Gastrocnemius medialis (tissue), 4 donors: Measurements from ENCODE around the gene GPR143. TPM values are rescaled to one million over a fixed set of nuclear protein-coding genes. Genes with fewer than 3 reads are reported as not detected.
A peak's percentile ranks its signal among the peaks of the same experiment; 100 is the strongest.

Experiments
- ATAC-seq, 2 donors: fragments of 150-250 bp; one replicate each; pipeline ENCODE4 v1.9.1; 2016
- DNase-seq, 2 donors: peaks; one replicate each; pipeline ENCODE4 v3.0.0-alpha.2; 2019
- H3K27ac ChIP-seq, 4 donors: fragments of 200-600 bp; sonication (generic); 1 replicate in 1 of 4; 2 replicates in 3 of 4; pipeline ENCODE4 v1.5.1; 2016 to 2018; ENCODE audit warnings: mild to moderate bottlenecking in 2 of 4, moderate library complexity in 1 of 4
- H3K27me3 ChIP-seq, 3 donors: fragments of 200-600 bp; sonication (generic) in 2 of 3; 1 replicate in 1 of 3; 2 replicates in 2 of 3; pipeline versions ENCODE4 v1.5.1 to v1.6.0; 2016 to 2019; ENCODE audit warnings: mild to moderate bottlenecking in 1 of 3, moderate library complexity in 1 of 3
- H3K36me3 ChIP-seq, 2 donors: fragments of 200-600 bp; sonication (generic) in 1 of 2; one replicate each; pipeline ENCODE4 v1.5.1; 2017 to 2018
- H3K4me1 ChIP-seq, 2 donors: fragments of 200-600 bp; sonication (generic) in 1 of 2; one replicate each; pipeline ENCODE4 v1.5.1; 2016 to 2017; ENCODE audit warnings: mild to moderate bottlenecking in 2 of 2
- H3K4me3 ChIP-seq, 4 donors: fragments of 200-600 bp; sonication (generic) in 3 of 4; 1 replicate in 1 of 4; 2 replicates in 3 of 4; pipeline ENCODE4 v1.5.1; 2016 to 2019; ENCODE audit warnings: mild to moderate bottlenecking in 2 of 4
- H3K9me3 ChIP-seq, 3 donors: fragments of 200-600 bp; sonication (generic) in 2 of 3; 1 replicate in 1 of 3; 2 replicates in 2 of 3; pipeline ENCODE4 v1.5.1; 2016 to 2019
- POLR2A ChIP-seq, 2 donors: fragments of 450-650 bp; IDR thresholded peaks; one replicate each; pipeline ENCODE4 v1.6.1; 2017; ENCODE audit warnings: antibody characterized with exemption in 2 of 2, mild to moderate bottlenecking in 2 of 2, moderate library complexity in 2 of 2
- in situ Hi-C, 4 donors: fragments of 200-750 bp; cut with MboI; loops; one replicate each; pipeline versions ENCODE4 v1.15.0 to v1.8.0; 2017; ENCODE audit warnings: low sequenced_read_pairs in 4 of 4
- intact Hi-C: fragments of 100-400 bp; cut with DNase I; formaldehyde crosslinking; loops from one replicate; pipeline ENCODE4 v1.15.1; 2023; ENCODE audit warnings: low total_unique reads
- total RNA-seq, 4 donors: library from RNA; depleted of rRNA; stranded (reverse); fragments of >200 nt; gene quantifications; one replicate each; pipeline versions ENCODE4 v1.1.0 to v1.2.3, GENCODE V29; 2016
- TF ChIP-seq, protein P1 (sequence below), 5 experiments: fragments of 450-650 bp in 3 of 5; fragments of 200-600 bp in 2 of 5; sonication (generic) in 2 of 5; IDR thresholded peaks in 4 of 5; conservative IDR thresholded peaks in 1 of 5; 1 replicate in 4 of 5; 2 replicates in 1 of 5; pipeline ENCODE4 v1.5.1; 2016 to 2019; ENCODE audit warnings: antibody characterized with exemption in 5 of 5, mild to moderate bottlenecking in 3 of 5, moderate library complexity in 3 of 5

Gene GPR143
- total RNA-seq, 4 donors from 2014 or later, result not detected

GRCh38 chrX:9790866-9791265, 25.2 kb upstream of the GPR143 start:
- in situ Hi-C loops (no loop called here), intact Hi-C loops (no loop called here)
- DNase-seq, result no peak
- Histone ChIP-seq H3K4me3 (no peak overlapping the region), H3K9me3 (peaks cover 0 to 5% (median 0%) of the 10 kb centered on the region in 3 donors), H3K27me3 (peaks cover 0 to 28% (median 20%) of the 10 kb centered on the region in 3 donors), H3K4me1 (no peaks in the 10 kb centered on the region), H3K27ac (no peak overlapping the region), H3K36me3 (no peaks in the 10 kb centered on the region)
- TF ChIP-seq, protein P1, sequence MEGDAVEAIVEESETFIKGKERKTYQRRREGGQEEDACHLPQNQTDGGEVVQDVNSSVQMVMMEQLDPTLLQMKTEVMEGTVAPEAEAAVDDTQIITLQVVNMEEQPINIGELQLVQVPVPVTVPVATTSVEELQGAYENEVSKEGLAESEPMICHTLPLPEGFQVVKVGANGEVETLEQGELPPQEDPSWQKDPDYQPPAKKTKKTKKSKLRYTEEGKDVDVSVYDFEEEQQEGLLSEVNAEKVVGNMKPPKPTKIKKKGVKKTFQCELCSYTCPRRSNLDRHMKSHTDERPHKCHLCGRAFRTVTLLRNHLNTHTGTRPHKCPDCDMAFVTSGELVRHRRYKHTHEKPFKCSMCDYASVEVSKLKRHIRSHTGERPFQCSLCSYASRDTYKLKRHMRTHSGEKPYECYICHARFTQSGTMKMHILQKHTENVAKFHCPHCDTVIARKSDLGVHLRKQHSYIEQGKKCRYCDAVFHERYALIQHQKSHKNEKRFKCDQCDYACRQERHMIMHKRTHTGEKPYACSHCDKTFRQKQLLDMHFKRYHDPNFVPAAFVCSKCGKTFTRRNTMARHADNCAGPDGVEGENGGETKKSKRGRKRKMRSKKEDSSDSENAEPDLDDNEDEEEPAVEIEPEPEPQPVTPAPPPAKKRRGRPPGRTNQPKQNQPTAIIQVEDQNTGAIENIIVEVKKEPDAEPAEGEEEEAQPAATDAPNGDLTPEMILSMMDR (IDR thresholded peaks at IDR 0.05 in 4 of 5, conservative IDR thresholded peaks at IDR 0.05 in 1 of 5), result no peak
- no peak for TF ChIP-seq POLR2A (IDR thresholded peaks at IDR 0.05)
- no peak for ATAC-seq

DNA sequence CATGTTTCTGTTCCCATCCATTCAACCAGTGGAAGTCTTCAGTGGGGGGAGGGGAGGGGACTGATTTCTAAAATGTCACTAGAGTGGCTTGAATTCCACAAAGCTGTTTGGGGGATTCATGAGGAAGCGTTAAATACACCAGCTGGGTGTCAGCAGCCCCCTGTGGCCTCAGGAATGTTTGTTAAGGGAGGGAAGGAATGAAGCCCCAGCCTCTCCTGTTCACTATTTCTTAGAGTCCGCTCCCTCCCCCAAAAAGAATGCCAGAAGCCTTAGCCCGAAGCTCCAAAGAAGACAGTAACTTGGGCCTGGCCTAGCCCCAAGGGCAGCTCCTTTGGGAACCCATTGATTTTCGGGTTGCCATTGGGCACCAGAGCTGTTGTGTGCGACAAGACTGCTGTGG, 23.9 kb upstream of the GPR143 start:
- intact Hi-C loops, result no loop called here
- no peak overlapping the region for H3K27ac ChIP-seq
- H3K9me3 ChIP-seq, result no peaks in the 10 kb centered on the region
- TF ChIP-seq POLR2A (IDR thresholded peaks at IDR 0.05), result no peak
- TF ChIP-seq, protein P1 (IDR thresholded peaks at IDR 0.05 in 4 of 5, conservative IDR thresholded peaks at IDR 0.05 in 1 of 5), result no peak
- no peak overlapping the region for H3K4me3 ChIP-seq
- no peaks in the 10 kb centered on the region for H3K4me1 ChIP-seq
- DNase-seq, result no peak
- H3K36me3 ChIP-seq, result no peaks in the 10 kb centered on the region
- in situ Hi-C loops, result no loop called here
- ATAC-seq, result no peak
- peaks cover 0 to 28% (median 20%) of the 10 kb centered on the region in 3 donors for H3K27me3 ChIP-seq

- Histone ChIP-seq H3K27me3 (peaks cover 0 to 28% (median 20%) of the 10 kb centered on the region in 3 donors), H3K4me3 (no peak overlapping the region), H3K27ac (no peak overlapping the region), H3K4me1 (no peaks in the 10 kb centered on the region), H3K9me3 (no peaks in the 10 kb centered on the region), H3K36me3 (no peaks in the 10 kb centered on the region)
- in situ Hi-C loops, result no loop called here
- no peak for ATAC-seq
- intact Hi-C loops, result no loop called here
- TF ChIP-seq, protein P1 (IDR thresholded peaks at IDR 0.05 in 4 of 5, conservative IDR thresholded peaks at IDR 0.05 in 1 of 5), result no peak
- no peak for TF ChIP-seq POLR2A (IDR thresholded peaks at IDR 0.05)
- no peak for DNase-seq
These were observed 23.3 kb upstream of the GPR143 start for GRCh38 chrX:9788911-9789310.

DNA sequence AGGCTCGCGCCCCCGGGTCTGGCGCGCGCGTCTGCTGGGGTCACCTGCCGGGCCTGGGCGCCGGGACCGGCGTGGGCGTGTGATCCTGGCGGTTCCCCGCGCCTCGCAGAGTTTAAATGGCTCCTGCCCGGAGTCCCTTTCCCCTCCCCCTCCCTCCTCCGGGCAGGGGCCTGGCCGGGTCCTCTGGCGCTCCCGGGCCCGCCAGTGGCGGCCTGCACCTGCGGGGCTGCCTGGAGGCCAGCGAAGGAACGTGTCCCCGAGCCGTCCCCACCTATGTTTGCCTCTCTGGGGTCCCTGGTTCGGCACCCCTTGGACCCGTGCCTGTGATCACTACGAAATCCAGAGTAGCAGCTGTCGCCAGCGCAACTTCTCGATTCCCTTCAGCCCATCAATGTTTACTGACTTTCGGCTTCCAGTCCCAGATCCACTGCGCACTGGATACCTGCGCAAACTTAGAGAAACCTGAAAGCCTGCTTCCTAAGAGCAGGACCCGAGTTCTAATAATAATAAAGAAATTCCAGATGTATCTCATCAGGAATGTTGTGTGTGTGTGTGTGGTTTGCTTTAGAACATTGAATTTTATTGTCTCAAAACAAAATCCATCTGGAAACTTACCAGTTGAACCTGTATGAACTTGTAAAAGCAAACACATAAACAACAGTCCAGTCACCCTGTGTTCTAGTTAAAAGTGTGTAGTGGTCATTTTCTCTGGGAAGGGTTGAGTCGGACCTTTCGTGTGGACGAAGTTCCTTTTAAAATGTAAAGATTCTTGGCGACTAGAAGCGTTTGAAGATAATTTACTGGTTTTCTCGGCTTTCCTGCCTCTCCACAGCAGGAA, 21.4 kb upstream of the GPR143 start:
- intact Hi-C loops, result no loop called here
- ATAC-seq, result no peak
- DNase-seq, result no peak
- no peaks in the 10 kb centered on the region for H3K36me3 ChIP-seq
- TF ChIP-seq, protein P1 (IDR thresholded peaks at IDR 0.05 in 4 of 5, conservative IDR thresholded peaks at IDR 0.05 in 1 of 5), result no peak
- TF ChIP-seq POLR2A (IDR thresholded peaks at IDR 0.05), result no peak
- H3K4me1 ChIP-seq, result no peaks in the 10 kb centered on the region
- H3K27ac ChIP-seq, result no peak overlapping the region
- in situ Hi-C loops, result no loop called here
- no peaks in the 10 kb centered on the region for H3K9me3 ChIP-seq
- peaks cover 0 to 28% (median 20%) of the 10 kb centered on the region in 3 donors for H3K27me3 ChIP-seq
- peak overlapping the region; percentile 30 to 44 (median 42) for H3K4me3 ChIP-seq
